ENCODE results near the gene SLC26A11.
"Not testable (repeated sequence)": the region's sequence is repeated elsewhere in the genome, so short reads cannot be mapped to it uniquely, and the experiment has no call there.

SLC26A11 gene

GRCh38 chr17:80285237-80285920, 65.2 kb downstream of the SLC26A11 start:
- DNase-seq (ENCODE audit: low spot score), result no peak

DNA sequence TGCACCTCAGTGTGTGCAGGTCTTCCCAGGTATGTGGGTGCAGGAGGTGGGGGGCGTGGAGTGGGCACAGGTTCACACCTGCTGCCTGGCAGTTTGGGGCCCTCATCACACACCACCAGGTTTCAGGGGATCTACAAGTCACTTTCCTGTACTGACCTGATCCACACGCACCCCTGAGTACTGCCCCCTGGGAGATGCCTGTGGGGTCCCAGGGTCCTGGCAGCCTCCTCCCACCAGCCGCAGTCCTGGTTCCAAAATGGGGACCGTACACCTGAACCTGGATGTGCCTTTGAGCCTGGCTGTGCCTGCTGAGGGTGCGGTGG, 66.4 kb downstream of the SLC26A11 start:
- no peak for DNase-seq (ENCODE audit: low spot score)

GRCh38 chr17:80287038-80287437, 66.8 kb downstream of the SLC26A11 start:
- DNase-seq (ENCODE audit: low spot score), result no peak

- no peak for DNase-seq (ENCODE audit: low spot score)
These were observed 67.8 kb downstream of the SLC26A11 start for GRCh38 chr17:80287806-80288567.

- no peak for DNase-seq (ENCODE audit: low spot score)
These were observed 69.4 kb downstream of the SLC26A11 start for GRCh38 chr17:80289616-80290015.

DNA sequence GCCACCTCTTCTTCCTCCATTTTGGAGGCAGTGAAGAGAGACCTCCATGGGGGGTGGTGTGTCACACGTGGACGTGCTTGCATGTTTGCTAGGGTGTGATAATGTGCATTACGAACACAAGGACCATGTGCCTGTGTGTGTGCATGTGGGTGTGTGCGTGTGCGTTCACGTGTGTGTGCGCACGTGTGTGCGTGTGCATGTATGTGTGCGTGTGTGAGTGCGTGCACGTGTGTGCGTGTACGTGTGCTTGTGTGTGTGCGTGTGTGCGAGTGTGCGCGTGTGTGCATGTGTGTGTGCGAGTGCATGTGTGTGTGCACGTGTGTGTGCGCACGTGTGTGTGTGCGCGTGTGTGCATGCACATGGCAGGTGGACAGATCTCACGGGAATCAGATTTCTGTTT, 69.9 kb downstream of the SLC26A11 start:
- no peak for DNase-seq (ENCODE audit: low spot score)

GRCh38 chr17:80291260-80291659, 71.0 kb downstream of the SLC26A11 start:
- no peak for DNase-seq (ENCODE audit: low spot score)

- DNase-seq (ENCODE audit: low spot score), result no peak
These were observed 71.7 kb downstream of the SLC26A11 start for GRCh38 chr17:80291691-80292487.

GRCh38 chr17:80292521-80292971, 72.3 kb downstream of the SLC26A11 start:
- DNase-seq (ENCODE audit: low spot score), result no peak

- no peak for DNase-seq (ENCODE audit: low spot score)
These were observed 74.0 kb downstream of the SLC26A11 start for GRCh38 chr17:80294210-80294609.

DNA sequence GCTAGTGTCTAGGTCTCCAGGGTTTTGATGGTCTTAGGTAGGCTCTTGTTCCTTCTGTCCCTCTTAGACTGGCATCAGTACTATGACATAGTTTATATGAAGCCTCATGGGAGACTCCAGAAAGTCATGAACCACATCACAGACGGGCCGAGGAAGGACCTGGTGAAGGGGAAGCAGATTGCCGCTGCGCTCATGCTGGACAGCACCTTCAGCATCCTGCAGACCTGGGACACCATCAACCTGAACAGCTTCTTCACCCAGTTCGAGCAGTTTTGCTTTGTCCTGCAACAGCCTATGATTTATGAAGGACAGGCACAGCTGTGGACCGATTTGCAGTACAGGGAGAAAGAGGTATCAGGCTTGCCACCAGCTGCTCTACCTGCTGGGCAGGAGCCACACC, 74.4 kb downstream of the SLC26A11 start:
- no peak for DNase-seq (ENCODE audit: low spot score)

DNA sequence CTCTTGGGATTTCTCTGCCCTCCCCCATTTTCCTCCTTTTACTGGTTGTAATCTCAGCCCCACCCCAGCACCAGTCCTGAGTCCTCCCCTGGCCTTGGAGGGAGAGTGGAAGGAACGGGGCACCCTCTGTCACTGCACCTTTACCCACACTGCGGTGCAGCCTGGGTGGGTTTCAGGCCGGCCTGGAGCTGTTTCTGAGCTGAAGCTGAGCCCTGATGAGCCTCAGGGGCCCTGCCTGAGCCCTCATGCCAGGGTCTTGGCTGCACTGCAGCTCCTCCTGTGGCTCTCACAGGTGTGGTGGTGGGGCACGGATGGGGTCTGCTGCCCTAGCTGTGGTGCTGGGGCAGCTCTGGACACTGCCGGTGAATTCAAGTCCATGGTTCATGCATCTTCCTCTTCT, 74.9 kb downstream of the SLC26A11 start:
- DNase-seq (ENCODE audit: low spot score), result no peak

GRCh38 chr17:80295559-80295958, 75.3 kb downstream of the SLC26A11 start:
- DNase-seq (ENCODE audit: low spot score), result no peak

GRCh38 chr17:80296221-80296620, 76.0 kb downstream of the SLC26A11 start:
- no peak for DNase-seq (ENCODE audit: low spot score)

- DNase-seq (ENCODE audit: low spot score), result no peak
These were observed 77.9 kb downstream of the SLC26A11 start for GRCh38 chr17:80297996-80298560.

DNA sequence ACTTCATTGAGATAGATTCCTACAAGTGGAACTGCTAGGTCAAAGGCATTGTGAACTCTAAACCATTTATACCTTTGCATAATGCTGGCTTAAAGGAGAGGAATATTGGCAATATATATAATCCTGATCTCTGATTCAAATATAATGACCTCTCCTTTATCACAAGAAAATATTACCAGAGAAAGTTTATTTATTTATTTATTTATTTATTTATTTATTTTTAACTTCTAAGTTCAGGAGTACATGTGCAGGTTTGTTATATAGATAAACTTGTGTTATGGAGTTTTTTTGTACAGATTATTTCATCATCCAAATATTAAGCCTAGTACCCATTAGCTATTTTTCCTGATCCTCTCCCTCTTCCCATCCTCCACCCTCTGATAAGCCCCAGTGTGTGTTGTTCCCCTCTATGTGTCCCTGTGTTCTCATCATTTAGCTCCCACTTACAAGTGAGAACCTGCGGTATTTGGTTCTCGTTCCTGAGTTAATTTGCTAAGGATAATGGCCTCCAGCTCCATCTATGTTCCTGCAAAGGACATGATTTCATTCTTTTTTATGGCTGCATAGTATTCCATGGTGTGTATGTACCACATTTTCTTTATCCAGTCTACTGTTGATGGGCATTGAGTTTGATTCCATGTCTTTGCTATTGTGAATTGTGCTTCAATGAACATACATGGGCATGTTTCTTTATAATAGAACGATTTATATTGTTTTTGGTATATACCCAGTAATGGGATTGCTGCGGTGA, 79.3 kb downstream of the SLC26A11 start:
- DNase-seq (ENCODE audit: low spot score), result not testable (repeated sequence)

DNA sequence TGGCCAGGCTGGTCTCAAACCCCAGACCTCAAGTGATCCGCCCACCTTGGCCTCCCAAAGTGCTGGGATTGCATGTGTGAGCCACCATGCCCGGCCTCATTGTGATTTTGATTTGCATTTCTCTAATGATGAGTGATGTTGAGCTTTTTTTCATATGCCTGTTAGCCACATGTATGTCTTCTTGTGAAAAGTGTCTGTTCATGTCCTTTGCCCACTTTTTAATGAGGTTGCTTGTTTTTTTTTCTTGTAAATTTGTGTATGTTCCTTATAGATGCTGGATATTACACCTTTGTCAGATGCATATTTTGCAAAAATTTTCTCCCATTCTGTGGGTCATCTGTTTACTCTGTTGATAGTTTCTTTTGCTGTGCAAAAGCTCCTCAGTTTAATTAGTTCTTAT, 80.5 kb downstream of the SLC26A11 start:
- DNase-seq (ENCODE audit: low spot score), result not testable (repeated sequence)

All from CD4-positive, alpha-beta T cell treated with Interleukin-2 at 100 ng/mL for 4 hours (primary cell).